ENCODE results near the gene BOK. TPM values are rescaled to one million over a fixed set of nuclear protein-coding genes. Genes with fewer than 3 reads are reported as not detected.
"Not testable (repeated sequence)": the region's sequence is repeated elsewhere in the genome, so short reads cannot be mapped to it uniquely, and the experiment has no call there.

Gene BOK
- total RNA-seq, 2 experiments from 2014 or later: 0.08 to 0.15 TPM

GRCh38 chr2:241577413-241578122 lies 19.0 kb downstream of the BOK start:
- Mint-ChIP-seq H3K27me3 (no peaks in the 10 kb centered on the region), H3K4me1 (no peaks in the 10 kb centered on the region), H3K9me3 (peaks cover 7% of the 10 kb centered on the region), H3K4me3 (no peak overlapping the region), H3K36me3 (ENCODE audit: low read depth) (peaks cover 11% of the 10 kb centered on the region), H3K27ac (no peak overlapping the region)
- POLR2A ChIA-PET: no interaction called here
- CTCF ChIA-PET: no interaction called here
- DNase-seq: no peak

- ChIA-PET CTCF (interaction anchor here (0.9 kb wide), 1 partner anchor 16 kb away, joined by 4 read pairs; no protein-coding TSS in a partner anchor), POLR2A (no interaction called here)
- no peak for DNase-seq
- Mint-ChIP-seq H3K4me1 (no peaks in the 10 kb centered on the region), H3K9me3 (peaks cover 7% of the 10 kb centered on the region), H3K27me3 (no peaks in the 10 kb centered on the region), H3K4me3 (no peak overlapping the region), H3K36me3 (ENCODE audit: low read depth) (peaks cover 27% of the 10 kb centered on the region), H3K27ac (no peak overlapping the region)
These were observed 20.7 kb downstream of the BOK start for GRCh38 chr2:241579281-241579680.

- Mint-ChIP-seq H3K27me3 (no peaks in the 10 kb centered on the region), H3K36me3 (ENCODE audit: low read depth) (peaks cover 56% of the 10 kb centered on the region), H3K27ac (no peak overlapping the region), H3K4me3 (no peak overlapping the region), H3K4me1 (no peaks in the 10 kb centered on the region), H3K9me3 (peaks cover 31% of the 10 kb centered on the region)
- POLR2A ChIA-PET: no interaction called here
- no peak for DNase-seq
- CTCF ChIA-PET: no interaction called here
These were observed 23.8 kb downstream of the BOK start for GRCh38 chr2:241582328-241582727.

DNA sequence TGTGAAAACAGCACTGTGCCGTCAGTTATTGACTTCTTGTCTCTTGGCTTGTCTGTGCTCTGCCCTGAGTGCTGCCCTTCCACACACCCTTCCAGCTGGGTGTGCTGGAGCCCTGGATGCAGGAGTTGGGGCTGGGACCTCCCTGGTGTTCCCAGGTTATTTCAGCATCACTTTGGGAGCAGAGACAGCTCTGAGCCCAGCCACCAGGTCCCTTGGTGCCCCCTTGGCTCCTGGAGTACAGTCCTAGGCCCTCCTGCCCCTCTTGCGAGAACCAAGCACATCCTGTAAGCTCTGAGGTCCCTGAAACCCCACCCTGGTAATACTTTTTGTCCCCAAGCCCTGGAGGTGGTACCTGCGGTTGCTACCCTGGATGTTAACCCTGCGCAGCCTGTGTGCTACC lies 24.3 kb downstream of the BOK start:
- CTCF ChIA-PET: no interaction called here
- Mint-ChIP-seq H3K36me3 (ENCODE audit: low read depth) (peaks cover 61% of the 10 kb centered on the region), H3K4me1 (no peaks in the 10 kb centered on the region), H3K27ac (no peak overlapping the region), H3K27me3 (no peaks in the 10 kb centered on the region), H3K4me3 (no peak overlapping the region), H3K9me3 (peaks cover 32% of the 10 kb centered on the region)
- POLR2A ChIA-PET: no interaction called here
- no peak for DNase-seq

DNA sequence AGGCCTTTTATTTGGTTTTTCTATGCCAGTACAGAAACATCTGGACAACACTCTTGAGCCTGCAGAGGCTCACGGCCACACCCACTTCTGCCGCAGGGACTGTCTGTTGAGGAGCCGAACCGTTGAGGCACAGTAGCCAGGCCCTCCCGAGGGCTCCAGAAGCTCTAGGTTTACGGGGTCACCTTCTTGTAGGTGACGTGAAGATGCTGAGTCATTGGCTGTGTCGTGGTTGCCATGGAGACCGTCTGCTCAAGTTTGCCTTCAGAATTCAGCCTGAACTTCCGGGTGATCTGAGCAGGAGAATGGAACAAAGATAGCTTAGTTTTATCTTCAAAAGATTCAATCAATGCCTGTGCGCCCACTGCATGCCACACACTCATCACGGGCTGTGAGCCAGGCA lies 25.9 kb downstream of the BOK start:
- H3K4me3 Mint-ChIP-seq: no peak overlapping the region
- H3K36me3 Mint-ChIP-seq (ENCODE audit: low read depth): peaks cover 67% of the 10 kb centered on the region
- no peaks in the 10 kb centered on the region for H3K4me1 Mint-ChIP-seq
- H3K27ac Mint-ChIP-seq: no peak overlapping the region
- no peaks in the 10 kb centered on the region for H3K27me3 Mint-ChIP-seq
- peaks cover 35% of the 10 kb centered on the region for H3K9me3 Mint-ChIP-seq
- DNase-seq: no peak
- POLR2A ChIA-PET: no interaction called here
- CTCF ChIA-PET: no interaction called here

DNA sequence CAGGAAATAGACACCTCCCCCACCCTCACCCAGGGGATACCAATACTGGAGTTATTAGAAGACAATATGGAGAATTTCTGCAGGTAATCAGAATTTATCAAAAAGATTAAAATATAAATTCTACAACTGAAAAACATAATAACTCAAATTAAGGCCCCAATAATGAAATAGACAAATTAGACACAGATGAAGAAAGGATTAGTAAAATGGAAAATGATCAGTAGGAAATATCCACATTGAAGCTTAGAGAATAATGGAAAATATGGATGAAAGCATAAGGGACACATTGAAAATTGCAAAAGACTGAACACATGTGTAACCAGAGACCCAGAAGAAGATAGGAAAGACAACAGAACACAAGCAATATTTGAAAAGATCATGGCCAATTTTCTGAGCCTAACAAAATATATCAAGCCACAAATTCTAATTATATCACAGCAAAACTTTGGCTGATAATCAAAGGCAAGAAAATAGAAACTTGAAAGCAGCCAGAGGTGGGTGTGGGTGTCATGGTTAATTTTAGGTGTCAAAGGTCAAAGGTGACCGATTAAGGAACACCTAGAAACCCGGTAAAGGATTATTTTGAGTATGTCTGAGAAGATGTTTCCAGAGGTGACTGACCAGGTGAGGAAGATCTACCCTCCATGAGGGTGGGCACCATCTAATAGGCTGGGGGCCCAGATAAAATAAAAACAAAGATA lies 28.2 kb downstream of the BOK start:
- Mint-ChIP-seq H3K27me3 (no peaks in the 10 kb centered on the region), H3K4me1 (no peaks in the 10 kb centered on the region), H3K36me3 (ENCODE audit: low read depth) (peaks cover 64% of the 10 kb centered on the region), H3K9me3 (peaks cover 35% of the 10 kb centered on the region), H3K4me3 (no peak overlapping the region), H3K27ac (no peak overlapping the region)
- ChIA-PET POLR2A (no interaction called here), CTCF (no interaction called here)
- no peak for DNase-seq

- CTCF ChIA-PET, DNase-seq, POLR2A ChIA-PET, H3K4me1 Mint-ChIP-seq, H3K4me3 Mint-ChIP-seq, H3K27me3 Mint-ChIP-seq, H3K27ac Mint-ChIP-seq: not testable (repeated sequence)
- Mint-ChIP-seq H3K9me3 (peaks cover 24% of the 10 kb centered on the region), H3K36me3 (ENCODE audit: low read depth) (peaks cover 37% of the 10 kb centered on the region)
These were observed 31.3 kb downstream of the BOK start for GRCh38 chr2:241589863-241590262.

DNA sequence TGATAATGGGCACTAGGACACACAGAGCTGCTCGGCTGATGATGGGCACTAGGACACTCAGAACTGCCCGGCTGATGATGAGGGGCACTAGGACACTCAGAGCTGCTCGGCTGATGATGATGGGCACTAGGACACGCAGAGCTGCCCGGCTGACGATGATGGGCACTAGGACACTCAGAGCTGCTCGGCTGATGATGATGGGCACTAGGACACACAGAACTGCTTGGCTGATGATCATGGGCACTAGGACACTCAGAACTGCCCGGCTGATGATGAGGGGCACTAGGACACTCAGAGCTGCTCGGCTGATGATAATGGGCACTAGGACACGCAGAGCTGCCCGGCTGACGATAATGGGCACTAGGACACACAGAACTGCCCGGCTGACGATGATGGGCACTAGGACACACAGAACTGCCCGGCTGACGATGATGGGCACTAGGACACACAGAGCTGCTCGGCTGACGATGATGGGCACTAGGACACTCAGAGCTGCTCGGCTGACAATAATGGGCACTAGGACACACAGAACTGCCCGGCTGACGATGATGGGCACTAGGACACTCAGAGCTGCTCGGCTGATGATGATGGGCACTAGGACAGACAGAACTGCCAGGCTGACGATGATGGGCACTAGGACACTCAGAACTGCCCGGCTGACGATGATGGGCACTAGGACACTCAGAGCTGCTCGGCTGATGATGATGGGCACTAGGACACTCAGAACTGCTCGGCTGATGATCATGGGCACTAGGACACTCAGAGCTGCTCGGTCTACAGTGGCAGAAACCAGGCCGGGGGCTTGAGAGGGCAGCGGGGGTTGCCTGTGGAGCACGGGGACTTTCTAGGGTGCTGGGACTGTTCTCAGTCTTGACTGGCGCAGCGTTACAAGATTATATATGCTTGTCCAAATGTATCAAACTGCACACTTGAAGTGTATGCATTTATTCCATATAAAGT lies 32.2 kb downstream of the BOK start:
- H3K27ac Mint-ChIP-seq, H3K4me3 Mint-ChIP-seq, POLR2A ChIA-PET, CTCF ChIA-PET, H3K4me1 Mint-ChIP-seq, DNase-seq, H3K27me3 Mint-ChIP-seq: not testable (repeated sequence)
- peaks cover 16% of the 10 kb centered on the region for H3K9me3 Mint-ChIP-seq
- peaks cover 29% of the 10 kb centered on the region for H3K36me3 Mint-ChIP-seq (ENCODE audit: low read depth)

DNA sequence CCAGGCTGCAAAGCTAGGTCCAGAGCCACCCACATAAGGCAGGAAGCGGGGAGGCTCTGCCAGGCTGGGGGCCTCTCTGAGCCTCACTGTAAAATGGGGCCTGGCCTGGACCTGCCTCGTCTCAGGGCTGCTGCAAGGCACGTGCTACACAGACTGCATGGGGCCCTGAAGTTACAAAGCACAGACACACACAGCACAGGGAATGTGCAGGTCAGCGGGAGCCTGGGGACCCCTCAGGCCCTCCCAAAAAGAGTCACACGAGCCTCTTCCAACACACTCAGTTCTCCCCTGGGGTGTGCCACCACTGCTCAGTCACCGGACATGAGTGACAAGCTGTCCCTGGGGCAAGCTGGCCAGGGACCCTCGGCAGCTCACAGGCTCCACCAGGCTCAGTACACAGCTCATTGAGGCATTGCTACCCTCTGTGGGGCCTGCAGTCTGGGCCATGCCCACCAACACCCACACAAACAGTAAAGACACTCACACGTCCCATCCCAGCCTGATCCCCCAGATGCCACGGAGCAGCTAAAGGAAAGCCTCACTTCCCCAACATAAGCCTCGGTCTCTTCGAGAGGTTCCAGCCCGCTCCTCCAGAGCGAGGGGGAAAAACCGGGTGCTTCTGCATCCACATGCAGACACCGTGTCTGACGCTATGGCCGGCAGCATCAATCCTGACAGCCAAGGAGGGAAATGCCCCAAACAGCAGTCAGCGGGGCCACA lies 33.7 kb downstream of the BOK start:
- POLR2A ChIA-PET: no interaction called here
- CTCF ChIA-PET: interaction anchor here (0.6 kb wide), 1 partner anchor 33 kb away, joined by 3 read pairs; no protein-coding TSS in a partner anchor
- Mint-ChIP-seq H3K4me3 (no peak overlapping the region), H3K36me3 (ENCODE audit: low read depth) (peaks cover 14% of the 10 kb centered on the region), H3K27me3 (no peaks in the 10 kb centered on the region), H3K9me3 (peaks cover 5% of the 10 kb centered on the region), H3K4me1 (no peaks in the 10 kb centered on the region), H3K27ac (no peak overlapping the region)
- DNase-seq: no peak

GRCh38 chr2:241593271-241593670 lies 34.7 kb downstream of the BOK start:
- H3K27ac Mint-ChIP-seq: no peak overlapping the region
- peaks cover 3% of the 10 kb centered on the region for H3K9me3 Mint-ChIP-seq
- ChIA-PET CTCF (no interaction called here), POLR2A (no interaction called here)
- no peaks in the 10 kb centered on the region for H3K4me1 Mint-ChIP-seq
- H3K36me3 Mint-ChIP-seq (ENCODE audit: low read depth): peaks cover 12% of the 10 kb centered on the region
- H3K27me3 Mint-ChIP-seq: no peaks in the 10 kb centered on the region
- DNase-seq: no peak
- H3K4me3 Mint-ChIP-seq: no peak overlapping the region

DNA sequence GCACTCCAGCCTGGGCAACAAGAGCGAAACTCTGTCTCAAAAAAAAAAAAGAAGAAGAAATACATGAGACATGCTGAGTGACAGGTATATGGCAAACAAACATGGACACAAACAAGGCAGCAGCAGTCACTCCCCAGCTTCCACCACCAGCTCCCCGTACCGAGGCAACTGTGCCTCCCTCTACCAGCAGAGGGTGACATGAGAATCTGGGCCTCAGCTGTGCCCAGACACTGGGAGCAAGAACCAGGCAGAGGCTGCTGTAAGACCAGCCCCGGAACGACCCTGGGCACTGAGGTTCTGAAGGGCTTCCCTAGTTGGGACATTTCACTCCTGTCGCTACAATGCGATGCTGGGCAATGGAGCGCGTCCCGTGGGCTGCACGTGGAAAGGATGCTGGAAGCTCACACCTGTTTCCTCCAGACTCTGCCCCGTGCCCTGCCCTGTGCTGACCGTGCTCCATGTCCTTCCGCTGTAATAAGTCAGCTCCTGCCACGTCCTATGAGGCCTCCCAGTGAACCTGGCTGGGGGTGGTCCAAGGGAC lies 37.1 kb downstream of the BOK start:
- Mint-ChIP-seq H3K4me3 (no peak overlapping the region), H3K36me3 (ENCODE audit: low read depth) (peaks cover 20% of the 10 kb centered on the region), H3K27me3 (no peaks in the 10 kb centered on the region), H3K27ac (no peak overlapping the region), H3K4me1 (no peaks in the 10 kb centered on the region), H3K9me3 (no peaks in the 10 kb centered on the region)
- DNase-seq: no peak
- POLR2A ChIA-PET: no interaction called here
- CTCF ChIA-PET: interaction anchor here (0.6 to 1.0 kb wide), 2 partner anchors 15 to 17 kb away, joined by 3 to 4 read pairs; no protein-coding TSS in a partner anchor

DNA sequence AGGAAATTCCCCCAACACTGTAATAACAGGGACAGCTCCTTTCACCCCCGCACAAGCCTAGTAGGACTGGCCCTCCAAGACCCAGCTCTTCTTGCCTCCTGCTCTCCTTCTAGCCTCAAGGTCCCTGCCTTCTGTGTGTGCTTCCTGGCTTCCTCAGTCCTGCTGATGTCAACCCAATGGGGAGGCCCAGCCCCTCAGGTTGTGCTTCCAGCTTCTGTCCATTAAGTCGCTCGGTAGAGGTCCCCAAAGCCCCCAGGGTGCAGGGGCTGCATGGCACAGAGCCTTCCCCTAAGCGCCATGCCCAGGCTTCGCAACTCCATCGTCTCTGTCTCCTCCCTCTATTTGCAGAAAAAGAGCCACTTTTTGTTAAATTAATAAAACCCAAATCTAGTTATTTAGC lies 39.0 kb downstream of the BOK start:
- ChIA-PET CTCF (no interaction called here), POLR2A (no interaction called here)
- H3K27me3 Mint-ChIP-seq: no peaks in the 10 kb centered on the region
- H3K4me1 Mint-ChIP-seq: no peaks in the 10 kb centered on the region
- H3K4me3 Mint-ChIP-seq: no peak overlapping the region
- H3K9me3 Mint-ChIP-seq: no peaks in the 10 kb centered on the region
- peaks cover 23% of the 10 kb centered on the region for H3K36me3 Mint-ChIP-seq (ENCODE audit: low read depth)
- no peak for DNase-seq
- H3K27ac Mint-ChIP-seq: no peak overlapping the region

Measured in activated CD4-positive, alpha-beta memory T cell treated with anti-CD3 and anti-CD28 coated beads, Interleukin-2, amount 10 ng/mL, durations not matched to agents 7 days and 5 days (primary cell).